ENCODE results near the gene PPP2CA. TPM values are rescaled to one million over a fixed set of nuclear protein-coding genes. Genes with fewer than 3 reads are reported as not detected.

PPP2CA gene
- polyA plus RNA-seq, 2 of the 4 experiments (the other 2 are of a cell fraction) = 273 to 357 TPM

GRCh38 chr5:134227776-134228175 is 1.9 kb upstream of the PPP2CA start:
- peak overlapping the region; percentile 86; the same call in 1 of the 3 replicates for H3K4me2 ChIP-seq
- no peak for ATAC-seq

GRCh38 chr5:134227259-134227658 is 1.4 kb upstream of the PPP2CA start:
- Histone ChIP-seq H3K27ac (peak overlapping the region; percentile 92 to 98; a peak in 5 of 6 replicates), H3K9me3 (no peaks in the 10 kb centered on the region), H3K4me2 (peak overlapping the region; percentile 86), H3K4me3 (peak overlapping the region; percentile 78), H3K4me1 (peaks cover 29% of the 10 kb centered on the region)
- DNase-seq (ENCODE audit: low read depth in 1 of 2, low spot score in 1 of 2) (peak in 1 of 2 experiments; percentile 64), ATAC-seq (peak; percentile 38 to 50), FAIRE-seq (no peak)
- WGBS (ENCODE audit: missing lambda C conversion rate) = 62% methylated on average over 5 of the region's 5 CpGs
- TF ChIP-seq EHMT2 (IDR thresholded peaks at IDR 0.05; ENCODE audit: low read depth) (no peak), SREBF2 (IDR thresholded peaks at IDR 0.05) (no peak), CHD4 (IDR thresholded peaks at IDR 0.05; ENCODE audit: borderline replicate concordance) (no peak), NR3C1 (IDR thresholded peaks at IDR 0.05) (no peak), RAD21 (conservative IDR thresholded peaks at IDR 0.05 in 1 of 2, IDR thresholded peaks at IDR 0.05 in 1 of 2) (no peak), TP53 (CRISPR knock-in tag; IDR thresholded peaks at IDR 0.05) (no peak), E2F6 (IDR thresholded peaks at IDR 0.05; ENCODE audit: borderline replicate concordance, low read depth) (no peak), ZSCAN20 (CRISPR knock-in tag; IDR thresholded peaks at IDR 0.05) (no peak), FOXS1 (CRISPR knock-in tag; IDR thresholded peaks at IDR 0.05) (no peak), KDM1A (IDR thresholded peaks at IDR 0.05; ENCODE audit: low read depth) (no peak), POLR2AphosphoS2 (conservative IDR thresholded peaks at IDR 0.05; ENCODE audit: low read length) (no peak), HES2 (IDR thresholded peaks at IDR 0.05) (no peak), RCOR1 (IDR thresholded peaks at IDR 0.05; ENCODE audit: low read depth, low read length) (no peak), CHD2 (IDR thresholded peaks at IDR 0.05; ENCODE audit: low read length, partially characterized antibody) (no peak), MYC (IDR thresholded peaks at IDR 0.05; ENCODE audit: borderline replicate concordance, low read length) (no peak), EP300 (IDR thresholded peaks at IDR 0.05) (no peak), RARB (CRISPR knock-in tag; IDR thresholded peaks at IDR 0.05) (no peak)
- ChIA-PET POLR2A (interaction anchor here (0.5 to 3.2 kb wide), 8 partner anchors 9 to 358 kb away, joined by 3 to 52 read pairs (median 18); partner anchors contain the start of gene SKP1), CTCF (interaction anchor here (1.1 to 3.5 kb wide), 10 partner anchors 9 to 360 kb away, joined by 3 to 11 read pairs (median 7); no protein-coding TSS in a partner anchor)

More at GRCh38 chr5:134227776-134228175, 1.9 kb upstream of the PPP2CA start:
- Histone ChIP-seq H3K4me1 (peaks cover 24% of the 10 kb centered on the region), H3K27ac (no peak overlapping the region), H3K9me3 (no peaks in the 10 kb centered on the region), H3K4me3 (no peak overlapping the region)
- ChIA-PET POLR2A (interaction anchor here (2.5 to 3.2 kb wide), 3 partner anchors 9 to 51 kb away, joined by 20 to 52 read pairs (median 46); partner anchors contain the start of gene SKP1), CTCF (interaction anchor here (0.8 to 3.5 kb wide), 5 partner anchors 9 to 62 kb away, joined by 3 to 11 read pairs (median 7); no protein-coding TSS in a partner anchor)
- FAIRE-seq = no peak
- no peak for TF ChIP-seq HES2 (IDR thresholded peaks at IDR 0.05)
- TF ChIP-seq PHF8 (IDR thresholded peaks at IDR 0.05; ENCODE audit: borderline replicate concordance, low read depth) = no peak
- TF ChIP-seq TFCP2L1 (CRISPR knock-in tag; IDR thresholded peaks at IDR 0.05) = no peak
- TF ChIP-seq CBX8 (IDR thresholded peaks at IDR 0.05) = no peak
- 91% methylated on average over 3 of the region's 3 CpGs for WGBS (ENCODE audit: missing lambda C conversion rate)
- no peak for DNase-seq (ENCODE audit: low read depth in 1 of 2, low spot score in 1 of 2)

GRCh38 chr5:134226441-134227192 is 744 bp upstream of the PPP2CA start:
- Histone ChIP-seq H3K9me3 (no peaks in the 10 kb centered on the region), H3K4me3 (peak overlapping the region; percentile 78), H3K4me2 (peak overlapping the region; percentile 86), H3K27ac (peak overlapping the region; percentile 92 to 98), H3K4me1 (peaks cover 34% of the 10 kb centered on the region)
- FAIRE-seq (no peak), DNase-seq (ENCODE audit: low read depth in 1 of 2, low spot score in 1 of 2) (peak in 1 of 2 experiments; percentile 10), ATAC-seq (peak; percentile 55 to 59)
- no peak for TF ChIP-seq RCOR1 (IDR thresholded peaks at IDR 0.05; ENCODE audit: low read depth, low read length)
- peak; percentile 81; the same call in 1 of the 2 replicates for TF ChIP-seq PHF8 (IDR thresholded peaks at IDR 0.05; ENCODE audit: borderline replicate concordance, low read depth)
- peak; percentile 86 for TF ChIP-seq POLR2A (IDR thresholded peaks at IDR 0.05; ENCODE audit: low read length)
- TF ChIP-seq E2F6 (IDR thresholded peaks at IDR 0.05; ENCODE audit: borderline replicate concordance, low read depth) = 0 out of 2 replicates have a peak, but pooled peaks have one; percentile 0
- TF ChIP-seq JUN (IDR thresholded peaks at IDR 0.05) = peak in 1 of 2 experiments; percentile 70; a peak in 4 of 5 replicates
- no peak for TF ChIP-seq USF2 (IDR thresholded peaks at IDR 0.05)
- TF ChIP-seq MAX (IDR thresholded peaks at IDR 0.05) = peak; percentile 68
- TF ChIP-seq BCL3 (IDR thresholded peaks at IDR 0.05) = peak; percentile 70; the same call in 2 of the 3 replicates
- POLR2A ChIA-PET = interaction anchor here (0.5 to 3.2 kb wide), 24 partner anchors 10 to 866 kb away, joined by 3 to 52 read pairs (median 6); partner anchors contain the start of gene SKP1
- CTCF ChIA-PET = interaction anchor here (0.9 to 3.5 kb wide), 17 partner anchors 10 to 361 kb away, joined by 3 to 19 read pairs (median 7); no protein-coding TSS in a partner anchor
- WGBS (ENCODE audit: missing lambda C conversion rate) = 17% methylated on average over 35 of the region's 51 CpGs
